ENCODE measurements around the gene CTXN3. TPM values are rescaled to one million over a fixed set of nuclear protein-coding genes. Genes with fewer than 3 reads are reported as not detected.
"Not testable (repeated sequence)": the region's sequence is repeated elsewhere in the genome, so short reads cannot be mapped to it uniquely, and the experiment has no call there.

Gene CTXN3
- total RNA-seq, 1 donor from 2014 or later = not detected

- Mint-ChIP-seq H3K36me3 (ENCODE audit: unreplicated experiment) (no peaks in the 10 kb centered on the region), H3K4me1 (ENCODE audit: low read depth, unreplicated experiment) (peaks cover 3% of the 10 kb centered on the region), H3K27me3 (ENCODE audit: unreplicated experiment) (no peaks in the 10 kb centered on the region), H3K27ac (ENCODE audit: unreplicated experiment) (no peak overlapping the region), H3K9me3 (ENCODE audit: unreplicated experiment) (no peaks in the 10 kb centered on the region), H3K4me3 (ENCODE audit: unreplicated experiment) (no peak overlapping the region)
- TF ChIP-seq CTCF (IDR thresholded peaks at IDR 0.05; ENCODE audit: partially characterized antibody, unreplicated experiment) = no peak
- no peak for DNase-seq
These were observed 24.4 kb downstream of the CTXN3 start for GRCh38 chr5:127673117-127673800.

GRCh38 chr5:127676951-127677350, 28.1 kb downstream of the CTXN3 start:
- not testable (repeated sequence) for H3K27me3 Mint-ChIP-seq (ENCODE audit: unreplicated experiment); H3K9me3 Mint-ChIP-seq (ENCODE audit: unreplicated experiment); DNase-seq; H3K27ac Mint-ChIP-seq (ENCODE audit: unreplicated experiment); H3K4me3 Mint-ChIP-seq (ENCODE audit: unreplicated experiment); H3K36me3 Mint-ChIP-seq (ENCODE audit: unreplicated experiment); H3K4me1 Mint-ChIP-seq (ENCODE audit: low read depth, unreplicated experiment)

GRCh38 chr5:127679691-127680330, 30.9 kb downstream of the CTXN3 start:
- H3K36me3 Mint-ChIP-seq (ENCODE audit: unreplicated experiment); H3K27ac Mint-ChIP-seq (ENCODE audit: unreplicated experiment); DNase-seq; H3K9me3 Mint-ChIP-seq (ENCODE audit: unreplicated experiment); H3K4me1 Mint-ChIP-seq (ENCODE audit: low read depth, unreplicated experiment); H3K4me3 Mint-ChIP-seq (ENCODE audit: unreplicated experiment); H3K27me3 Mint-ChIP-seq (ENCODE audit: unreplicated experiment): not testable (repeated sequence)

GRCh38 chr5:127680595-127680994, 31.7 kb downstream of the CTXN3 start:
- Mint-ChIP-seq H3K27me3 (ENCODE audit: unreplicated experiment) (no peaks in the 10 kb centered on the region), H3K4me1 (ENCODE audit: low read depth, unreplicated experiment) (peaks cover 3% of the 10 kb centered on the region), H3K4me3 (ENCODE audit: unreplicated experiment) (no peak overlapping the region), H3K27ac (ENCODE audit: unreplicated experiment) (no peak overlapping the region), H3K9me3 (ENCODE audit: unreplicated experiment) (no peaks in the 10 kb centered on the region), H3K36me3 (ENCODE audit: unreplicated experiment) (no peaks in the 10 kb centered on the region)
- no peak for DNase-seq
- no peak for TF ChIP-seq CTCF (IDR thresholded peaks at IDR 0.05; ENCODE audit: partially characterized antibody, unreplicated experiment)

- Mint-ChIP-seq H3K9me3 (ENCODE audit: unreplicated experiment) (no peaks in the 10 kb centered on the region), H3K4me1 (ENCODE audit: low read depth, unreplicated experiment) (peaks cover 3% of the 10 kb centered on the region), H3K36me3 (ENCODE audit: unreplicated experiment) (no peaks in the 10 kb centered on the region), H3K27ac (ENCODE audit: unreplicated experiment) (no peak overlapping the region), H3K27me3 (ENCODE audit: unreplicated experiment) (no peaks in the 10 kb centered on the region), H3K4me3 (ENCODE audit: unreplicated experiment) (no peak overlapping the region)
- TF ChIP-seq CTCF (IDR thresholded peaks at IDR 0.05; ENCODE audit: partially characterized antibody, unreplicated experiment) = no peak
- DNase-seq = no peak
These were observed 34.1 kb downstream of the CTXN3 start for GRCh38 chr5:127683008-127683407.

- Mint-ChIP-seq H3K9me3 (ENCODE audit: unreplicated experiment) (no peaks in the 10 kb centered on the region), H3K4me3 (ENCODE audit: unreplicated experiment) (no peak overlapping the region), H3K27me3 (ENCODE audit: unreplicated experiment) (no peaks in the 10 kb centered on the region), H3K36me3 (ENCODE audit: unreplicated experiment) (no peaks in the 10 kb centered on the region), H3K4me1 (ENCODE audit: low read depth, unreplicated experiment) (peaks cover 3% of the 10 kb centered on the region), H3K27ac (ENCODE audit: unreplicated experiment) (no peak overlapping the region)
- no peak for DNase-seq
- no peak for TF ChIP-seq CTCF (IDR thresholded peaks at IDR 0.05; ENCODE audit: partially characterized antibody, unreplicated experiment)
These were observed 36.0 kb downstream of the CTXN3 start for GRCh38 chr5:127684726-127685467.

All from glutamatergic neuron (in vitro differentiated cells).